H1 (cell line): Measurements from ENCODE around the gene NEU4. TPM values are rescaled to one million over a fixed set of nuclear protein-coding genes. Genes with fewer than 3 reads are reported as not detected.

Experiments used
- CTCF ChIA-PET: fragments of 300-600 bp; sonication (Branson Sonifier 250); formaldehyde crosslinking; loops from one replicate; lab custom pipeline; 2021; ENCODE audit not compliant: partially characterized antibody; lab: Charles Lee
- POLR2A ChIA-PET: fragments of 300-600 bp; sonication (Branson Sonifier 250); formaldehyde crosslinking; loops from one replicate; lab custom pipeline; 2021; ENCODE audit warnings: inconsistent platforms; ENCODE audit not compliant: partially characterized antibody; lab: Charles Lee
- DNase-seq, 2 experiments: peaks; one replicate each; pipeline versions ENCODE4 v3.0.0 to v3.0.0-alpha.2; 2010 to 2022; ENCODE audit warnings: low spot score in 2 of 2, low read depth in 1 of 2, mixed read lengths in 1 of 2
- FAIRE-seq: peaks from 2 replicates; lab custom pipeline; 2011; peaks lifted over from hg19 to GRCh38; lab: Jason Lieb, UNC
- H2AFZ ChIP-seq: 2 replicates; pipeline ENCODE4 v1.8.1; 2012; ENCODE audit warnings: low read length, inconsistent platforms
- H2AK5ac ChIP-seq: 2 replicates; pipeline ENCODE4 v1.6.1; 2013; ENCODE audit warnings: low read depth, low read length
- H2BK120ac ChIP-seq: replicated peaks from 2 replicates; pipeline ENCODE3; 2013; ENCODE audit warnings: low read depth, low read length, inconsistent platforms
- H2BK12ac ChIP-seq: 2 replicates; pipeline ENCODE4 v1.6.1; 2013; ENCODE audit warnings: low read depth, low read length
- H2BK15ac ChIP-seq: 2 replicates; pipeline ENCODE4 v1.6.1; 2013; ENCODE audit warnings: low read length
- H2BK20ac ChIP-seq: 2 replicates; pipeline ENCODE4 v1.6.1; 2013; ENCODE audit warnings: low read length
- H2BK5ac ChIP-seq: 2 replicates; pipeline ENCODE4 v1.6.1; 2013; ENCODE audit warnings: low read depth, low read length
- H3K14ac ChIP-seq: 2 replicates; pipeline ENCODE4 v1.6.1; 2013; ENCODE audit warnings: inconsistent platforms; ENCODE audit not compliant: insufficient read length
- H3K18ac ChIP-seq: 2 replicates; pipeline ENCODE4 v1.6.1; 2013; ENCODE audit warnings: low read length; ENCODE audit errors: extremely low read depth
- H3K23ac ChIP-seq: 2 replicates; pipeline ENCODE4 v1.6.1; 2013; ENCODE audit warnings: inconsistent platforms; ENCODE audit not compliant: insufficient read length
- H3K23me2 ChIP-seq: 2 replicates; pipeline ENCODE4 v1.6.1; 2013; ENCODE audit warnings: low read depth, low read length
- H3K27ac ChIP-seq: 2 replicates; pipeline ENCODE4 v1.6.1; 2011; ENCODE audit warnings: low read depth, low read length, inconsistent platforms
- H3K27me3 ChIP-seq, 4 experiments: replicated peaks in 1 of 4; 1 replicate in 1 of 4; 2 replicates in 3 of 4; pipeline versions ENCODE4 v1.6.1 to v1.8.1; 2011 to 2013; ENCODE audit warnings: low read length in 3 of 4, mild to moderate bottlenecking in 3 of 4, inconsistent platforms in 2 of 4, mixed read lengths in 2 of 4, moderate library complexity in 1 of 4; ENCODE audit not compliant: control insufficient read depth in 3 of 4, insufficient read depth in 3 of 4; ENCODE audit errors: extremely low read depth in 1 of 4
- H3K36me3 ChIP-seq, 4 experiments: 2 replicates each; pipeline versions ENCODE4 v1.6.1 to v1.8.1; 2011 to 2013; ENCODE audit warnings: mild to moderate bottlenecking in 4 of 4, low read length in 3 of 4, moderate library complexity in 2 of 4, control low read depth in 1 of 4, inconsistent platforms in 1 of 4; ENCODE audit not compliant: insufficient read depth in 4 of 4, control insufficient read depth in 2 of 4
- H3K4ac ChIP-seq: replicated peaks from 2 replicates; pipeline ENCODE3; 2013; ENCODE audit warnings: low read length, low read depth, mixed read lengths, inconsistent platforms; ENCODE audit not compliant: insufficient read length
- H3K4me1 ChIP-seq, 4 experiments: replicated peaks in 1 of 4; 1 replicate in 1 of 4; 2 replicates in 3 of 4; pipeline versions ENCODE4 v1.6.1 to v1.8.1; 2011 to 2013; ENCODE audit warnings: low read length in 3 of 4, inconsistent platforms in 2 of 4, mixed read lengths in 1 of 4; ENCODE audit not compliant: insufficient read depth in 4 of 4, control insufficient read depth in 3 of 4
- H3K4me2 ChIP-seq, 2 experiments: 2 replicates each; pipeline versions ENCODE4 v1.6.1 to v1.8.1; 2011 to 2013; ENCODE audit warnings: low read depth in 2 of 2, low read length in 2 of 2, control low read depth in 1 of 2, inconsistent platforms in 1 of 2, mild to moderate bottlenecking in 1 of 2; ENCODE audit not compliant: insufficient read depth in 1 of 2
- H3K4me3 ChIP-seq, 4 experiments: fragments of 200-600, 300-600 bp in 1 of 4; sonication (generic), shearing (Covaris generic), sonication (Bioruptor Twin) in 1 of 4; 2 replicates each; pipeline versions ENCODE4 v1.5.1 to v1.8.1; 2011 to 2016; ENCODE audit warnings: low read length in 4 of 4, low read depth in 3 of 4, control low read depth in 2 of 4, inconsistent platforms in 2 of 4, mild to moderate bottlenecking in 2 of 4, mixed read lengths in 1 of 4, moderate library complexity in 1 of 4; ENCODE audit not compliant: insufficient read depth in 2 of 4; ENCODE audit errors: extremely low read depth in 1 of 4
- H3K56ac ChIP-seq: replicated peaks from 2 replicates; pipeline ENCODE3; 2013; ENCODE audit warnings: low read depth, mild to moderate bottlenecking, mixed read lengths, low read length, inconsistent platforms; ENCODE audit not compliant: insufficient read length
- H3K79me1 ChIP-seq: 2 replicates; pipeline ENCODE4 v1.6.1; 2013; ENCODE audit warnings: low read depth, low read length, control low read depth
- H3K79me2 ChIP-seq, 2 experiments: 2 replicates each; pipeline versions ENCODE4 v1.6.1 to v1.8.1; 2012 to 2013; ENCODE audit warnings: low read length in 2 of 2, mild to moderate bottlenecking in 2 of 2, inconsistent platforms in 1 of 2; ENCODE audit not compliant: insufficient read depth in 2 of 2, control insufficient read depth in 1 of 2
- H3K9ac ChIP-seq, 4 experiments: replicated peaks in 1 of 4; 1 replicate in 1 of 4; 2 replicates in 3 of 4; pipeline versions ENCODE4 v1.6.1 to v1.8.1; 2011 to 2013; ENCODE audit warnings: low read depth in 3 of 4, low read length in 3 of 4, control low read depth in 2 of 4, mild to moderate bottlenecking in 2 of 4, moderate library complexity in 2 of 4, inconsistent platforms in 1 of 4; ENCODE audit errors: extremely low read depth in 1 of 4
- H3K9me3 ChIP-seq, 2 experiments: 2 replicates each; pipeline versions ENCODE4 v1.6.1 to v1.8.1; 2012 to 2013; ENCODE audit warnings: mild to moderate bottlenecking in 2 of 2, moderate library complexity in 2 of 2, control low read depth in 1 of 2, inconsistent platforms in 1 of 2, low read depth in 1 of 2, low read length in 1 of 2, mixed read lengths in 1 of 2; ENCODE audit not compliant: insufficient read depth in 2 of 2
- H4K20me1 ChIP-seq, 2 experiments: replicated peaks in 1 of 2; 2 replicates each; pipeline versions ENCODE3 to v1.8.1; 2011 to 2013; ENCODE audit warnings: inconsistent platforms in 2 of 2, low read length in 2 of 2, mild to moderate bottlenecking in 1 of 2; ENCODE audit not compliant: insufficient read depth in 2 of 2, control insufficient read depth in 1 of 2
- H4K5ac ChIP-seq: 2 replicates; pipeline ENCODE4 v1.6.1; 2013; ENCODE audit warnings: low read length, low read depth, mixed read lengths, inconsistent platforms; ENCODE audit not compliant: insufficient read length
- H4K8ac ChIP-seq: 2 replicates; pipeline ENCODE4 v1.8.0; 2013; ENCODE audit warnings: mild to moderate bottlenecking, moderate library complexity, low read length, inconsistent platforms; ENCODE audit not compliant: insufficient read depth; ENCODE audit errors: extremely low read depth
- H4K91ac ChIP-seq: replicated peaks from 2 replicates; pipeline ENCODE3; 2013; ENCODE audit warnings: low read length, mixed read lengths, inconsistent platforms; ENCODE audit not compliant: insufficient read length
- CTCF ChIP-seq, 3 experiments: IDR thresholded peaks; 1 replicate in 2 of 3; 2 replicates in 1 of 3; pipeline versions ENCODE4 v1.5.1 to v1.6.1; 2011; ENCODE audit warnings: low read length in 3 of 3, mild to moderate bottlenecking in 3 of 3, inconsistent platforms in 2 of 3, low read depth in 1 of 3, moderate library complexity in 1 of 3; ENCODE audit not compliant: insufficient read depth in 1 of 3; ENCODE audit errors: control extremely low read depth in 1 of 3
- JUND ChIP-seq: IDR thresholded peaks from 2 replicates; pipeline ENCODE4 v1.6.1; 2011; ENCODE audit warnings: mild to moderate bottlenecking, improper control_type of control experiment, low read length
- KDM1A ChIP-seq: fragments of 200-600, 300-600 bp; sonication (generic); IDR thresholded peaks from 2 replicates; pipeline ENCODE4 v1.7.1; 2016; ENCODE audit warnings: mild to moderate bottlenecking, low read length, borderline replicate concordance
- WGBS, 2 experiments: shearing (Covaris generic) in 1 of 2; methylation state at CpG; one replicate each; pipeline versions ENCODE4 v1.1.6 to v1.1.7; 2013 to 2015; ENCODE audit warnings: low lambda C conversion rate in 2 of 2, mixed read lengths in 2 of 2, inconsistent platforms in 1 of 2, low coverage in 1 of 2, missing lambda C conversion rate in 1 of 2; ENCODE audit not compliant: insufficient replicate concordance in 2 of 2, insufficient coverage in 1 of 2, insufficient read length in 1 of 2; ENCODE audit errors: extremely low coverage in 1 of 2, missing lambda C conversion rate in 1 of 2; 5-methylcytosine and 5-hydroxymethylcytosine counted together
- polyA plus RNA-seq, 7 experiments: library from polyadenylated mRNA; depleted of rRNA in 3 of 7; stranded (reverse) in 5 of 7; unstranded in 2 of 7; fragments of >200 nt in 5 of 7; fragments of 200-250 nt in 2 of 7; gene quantifications; 1 replicate in 5 of 7; 2 replicates in 1 of 7; 4 replicates in 1 of 7; pipeline versions ENCODE4 v1.2.1 to v1.2.3, GENCODE V29; 2011 to 2013; ENCODE audit warnings: missing spikeins in 2 of 7, mixed read lengths in 2 of 7
- total RNA-seq: library from RNA; stranded (reverse); fragmentation: NEBNext Ultra II Directional; extraction: Animal tissue kit (Norgen Biotek cat#: 25700); gene quantifications from 2 replicates; pipeline ENCODE4 v1.2.1, GENCODE V29; 2021

NEU4 gene
- total and polyA plus RNA-seq, 2 of the 8 experiments (the other 6 are each of a cell fraction or from before 2014, with no cell fraction given), result 0.32 to 0.50 TPM

- H4K91ac ChIP-seq, result no peak overlapping the region
- H2BK120ac ChIP-seq, result no peak overlapping the region
- H3K56ac ChIP-seq, result no peak overlapping the region
- H3K14ac ChIP-seq, result no peak overlapping the region
- DNase-seq (no peak), FAIRE-seq (no peak)
- no peak overlapping the region for H2BK5ac ChIP-seq
- no peak overlapping the region for H2BK15ac ChIP-seq
- no peaks in the 10 kb centered on the region for H3K27me3 ChIP-seq
- H3K27ac ChIP-seq, result no peak overlapping the region
- H3K4ac ChIP-seq, result no peak overlapping the region
- H2AFZ ChIP-seq, result no peak overlapping the region
- H2BK12ac ChIP-seq, result no peak overlapping the region
- H3K23ac ChIP-seq, result no peak overlapping the region
- no peak overlapping the region for H3K18ac ChIP-seq
- H3K36me3 ChIP-seq, result no peaks in the 10 kb centered on the region
- H3K4me2 ChIP-seq, result no peak overlapping the region
- no peak overlapping the region for H2BK20ac ChIP-seq
- H4K20me1 ChIP-seq, result no peaks in the 10 kb centered on the region
- ChIA-PET POLR2A (interaction anchor here (0.9 kb wide), 1 partner anchor 24 kb away, joined by 3 read pairs; no protein-coding TSS in a partner anchor), CTCF (interaction anchor here (0.9 to 1.6 kb wide), 2 partner anchors 71 to 82 kb away, joined by 4 to 5 read pairs; no protein-coding TSS in a partner anchor)
- no peak overlapping the region for H2AK5ac ChIP-seq
- H4K8ac ChIP-seq, result no peak overlapping the region
- no peak overlapping the region for H3K4me3 ChIP-seq
- H3K79me2 ChIP-seq, result no peaks in the 10 kb centered on the region
- H3K23me2 ChIP-seq, result peaks cover 2% of the 10 kb centered on the region; the same call in 1 of the 2 replicates
- 94% methylated on average over 9 of the region's 13 CpGs; no CpG with 5 or more reads in 1 of the 2 experiments for WGBS, 2 experiments
- H3K9ac ChIP-seq, result no peak overlapping the region
- no peak overlapping the region for H4K5ac ChIP-seq
- no peaks in the 10 kb centered on the region for H3K4me1 ChIP-seq
- peaks cover 0 to 2% of the 10 kb centered on the region in 2 experiments; a peak in 3 of 4 replicates for H3K9me3 ChIP-seq
- H3K79me1 ChIP-seq, result no peaks in the 10 kb centered on the region
- no peak for TF ChIP-seq KDM1A
- TF ChIP-seq CTCF (IDR thresholded peaks at IDR 0.05; ENCODE audit: control extremely low read depth in 1 of 3, insufficient read depth in 1 of 3, low read depth in 1 of 3, low read length in 3 of 3), result no peak
- TF ChIP-seq JUND, result no peak
Observed at GRCh38 chr2:241796209-241796608, 12.8 kb upstream of the NEU4 start.
